Measurements from ENCODE around the gene DFFB. TPM values are rescaled to one million over a fixed set of nuclear protein-coding genes. Genes with fewer than 3 reads are reported as not detected.

Gene DFFB
- total RNA-seq, 1 experiment from 2014 or later, result 9.0 TPM

GRCh38 chr1:3906672-3907020 is 49.4 kb downstream of the DFFB start (continued):
- TF ChIP-seq MAX (IDR thresholded peaks at IDR 0.05) (no peak), POLR2AphosphoS5 (IDR thresholded peaks at IDR 0.05; ENCODE audit: low read depth, low read length) (no peak), JUND (IDR thresholded peaks at IDR 0.05) (no peak), EGR1 (IDR thresholded peaks at IDR 0.05; ENCODE audit: low read depth) (no peak), FOSL1 (IDR thresholded peaks at IDR 0.05; ENCODE audit: low read depth) (no peak)

- peak; percentile 25; the same call in 1 of the 2 replicates for ATAC-seq
Observed at GRCh38 chr1:3907031-3907534, 49.8 kb downstream of the DFFB start.

More at GRCh38 chr1:3907031-3907534, 49.8 kb downstream of the DFFB start:
- no peak for TF ChIP-seq SIN3A (IDR thresholded peaks at IDR 0.05; ENCODE audit: low read depth)
- TF ChIP-seq CTCF (IDR thresholded peaks at IDR 0.05 in 2 of 3, conservative IDR thresholded peaks at IDR 0.05 in 1 of 3; ENCODE audit: borderline replicate concordance in 1 of 3, insufficient read depth in 1 of 3, low read depth in 2 of 3, low read length in 2 of 3), result 0 out of 6 replicates have a peak, but pooled peaks of 2 of the 3 experiments have one; percentile 13 to 22
- no peak for TF ChIP-seq JUND (IDR thresholded peaks at IDR 0.05)
- ChIA-PET CTCF (interaction anchor here (1.0 kb wide), 1 partner anchor 49 kb away, joined by 3 read pairs; the partner anchor contains the start of genes CEP104 and DFFB), RAD21 (ENCODE audit: low non-redundant PET in 1 of 2, low total read pairs in 2 of 2, uncharacterized antibody in 2 of 2, unreplicated experiment in 2 of 2) (no interaction called here), POLR2A (no interaction called here)
- Histone ChIP-seq H4K20me1 (ENCODE audit: insufficient read depth) (no peaks in the 10 kb centered on the region), H3K9me3 (ENCODE audit: control insufficient read depth in 1 of 2, insufficient read depth in 1 of 2, low read depth in 1 of 2, low read length in 2 of 2) (no peaks in the 10 kb centered on the region), H3K27ac (ENCODE audit: low read depth, low read length) (no peak overlapping the region), H3K4me3 (replicated peaks in 1 of 2; ENCODE audit: low read depth in 1 of 2, low read length in 2 of 2) (no peak overlapping the region), H3K27me3 (ENCODE audit: insufficient read depth, low read length) (no peaks in the 10 kb centered on the region), H2AFZ (ENCODE audit: low read depth, low read length, poor library complexity, severe bottlenecking) (no peak overlapping the region), H3K9me2 (ENCODE audit: insufficient read depth) (no peaks in the 10 kb centered on the region), H3K4me1 (ENCODE audit: control insufficient read depth in 1 of 2, insufficient read depth in 2 of 2, low read length in 2 of 2) (peaks cover 2 to 9% of the 10 kb centered on the region in 2 experiments; a peak in 3 of 4 replicates), H3K36me3 (ENCODE audit: control insufficient read depth in 1 of 2, insufficient read depth in 2 of 2, low read length in 2 of 2) (no peaks in the 10 kb centered on the region), H3K9ac (ENCODE audit: low read length) (no peak overlapping the region), H3K79me2 (ENCODE audit: insufficient read depth, low read length) (no peaks in the 10 kb centered on the region), H3K4me2 (ENCODE audit: low read length) (no peak overlapping the region)
- no TSS peak for BruUV-seq (replicated peaks)
- DNase-seq (ENCODE audit: low read depth, low spot score), result no peak
- intact Hi-C loops (cut with micrococcal nuclease), result no loop called here
